ENCODE results near the gene CCDC40.

CCDC40 gene

DNA sequence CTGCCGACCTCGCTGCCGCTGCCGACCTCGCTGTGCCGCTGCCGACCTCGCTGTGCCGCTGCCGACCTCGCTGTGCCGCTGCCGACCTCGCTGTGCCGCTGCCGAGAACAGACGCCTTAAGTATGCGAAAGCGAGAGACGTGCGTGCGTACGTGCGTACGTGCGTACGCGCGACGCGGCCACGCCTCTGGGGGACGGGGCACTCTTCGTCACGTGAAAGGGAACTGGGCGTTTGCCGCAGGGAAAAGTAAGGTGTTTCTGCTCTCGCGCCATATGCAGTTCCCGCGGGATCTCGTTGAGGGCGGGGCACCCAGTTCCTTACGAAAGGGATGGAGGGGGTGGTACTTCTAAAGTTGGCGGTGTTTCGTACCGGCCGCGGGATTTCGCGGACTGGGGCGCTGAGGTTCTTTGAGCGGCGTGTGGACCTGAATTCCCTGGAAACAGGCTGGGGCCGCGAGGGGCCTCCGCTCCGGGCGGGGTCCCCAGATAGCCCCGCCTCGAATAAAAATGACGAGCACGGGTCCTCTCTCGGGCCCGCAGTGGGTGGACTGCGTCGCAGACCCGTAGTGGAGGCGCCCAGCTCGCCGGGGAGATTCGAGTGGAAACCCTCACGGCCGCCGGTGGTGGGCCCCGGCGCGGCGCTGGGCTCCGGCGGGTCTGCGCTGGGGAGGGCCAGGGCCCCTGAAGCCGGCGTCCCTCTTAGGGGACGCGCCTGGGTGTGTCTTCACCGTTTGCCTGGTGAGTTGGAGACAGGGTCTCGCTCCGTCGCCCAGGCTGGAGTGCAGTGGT lies 110.8 kb downstream of the CCDC40 start, which contains the start of gene EIF4A3:
Gene EIF4A3 (minus strand): TSS at position 94 of the 788 bp plus-strand sequence. CDS start 167 bp downstream, outside the sequence.
- peaks cover 10% of the 10 kb centered on the region for H3K36me3 Mint-ChIP-seq (ENCODE audit: low read depth)
- DNase-seq, result peak; percentile 95
- peak within 1 kb of the TSS; percentile 88 for H3K4me3 Mint-ChIP-seq
- peaks cover 45% of the 10 kb centered on the region for H3K4me1 Mint-ChIP-seq
- peaks cover under 1% of the 10 kb centered on the region for H3K9me3 Mint-ChIP-seq
- peak within 1 kb of the TSS; percentile 96 for H3K27ac Mint-ChIP-seq
- TF ChIP-seq, protein P1, sequence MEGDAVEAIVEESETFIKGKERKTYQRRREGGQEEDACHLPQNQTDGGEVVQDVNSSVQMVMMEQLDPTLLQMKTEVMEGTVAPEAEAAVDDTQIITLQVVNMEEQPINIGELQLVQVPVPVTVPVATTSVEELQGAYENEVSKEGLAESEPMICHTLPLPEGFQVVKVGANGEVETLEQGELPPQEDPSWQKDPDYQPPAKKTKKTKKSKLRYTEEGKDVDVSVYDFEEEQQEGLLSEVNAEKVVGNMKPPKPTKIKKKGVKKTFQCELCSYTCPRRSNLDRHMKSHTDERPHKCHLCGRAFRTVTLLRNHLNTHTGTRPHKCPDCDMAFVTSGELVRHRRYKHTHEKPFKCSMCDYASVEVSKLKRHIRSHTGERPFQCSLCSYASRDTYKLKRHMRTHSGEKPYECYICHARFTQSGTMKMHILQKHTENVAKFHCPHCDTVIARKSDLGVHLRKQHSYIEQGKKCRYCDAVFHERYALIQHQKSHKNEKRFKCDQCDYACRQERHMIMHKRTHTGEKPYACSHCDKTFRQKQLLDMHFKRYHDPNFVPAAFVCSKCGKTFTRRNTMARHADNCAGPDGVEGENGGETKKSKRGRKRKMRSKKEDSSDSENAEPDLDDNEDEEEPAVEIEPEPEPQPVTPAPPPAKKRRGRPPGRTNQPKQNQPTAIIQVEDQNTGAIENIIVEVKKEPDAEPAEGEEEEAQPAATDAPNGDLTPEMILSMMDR (IDR thresholded peaks at IDR 0.05), result no peak
- H3K27me3 Mint-ChIP-seq (ENCODE audit: low read depth, poor library complexity), result no peaks in the 10 kb centered on the region
